Neural cell (in vitro differentiated cells): ENCODE data around the gene GZMA. TPM values are rescaled to one million over a fixed set of nuclear protein-coding genes. Genes with fewer than 3 reads are reported as not detected.

Source experiments
- H2AFZ ChIP-seq: fragments of 200-600, 300-800 bp; sonication (generic), shearing (Covaris generic); 2 replicates; pipeline ENCODE4 v1.6.0; 2014; ENCODE audit warnings: low read depth, mild to moderate bottlenecking, antibody characterized with exemption, low read length, moderate library complexity
- H3F3A ChIP-seq: fragments of 200-600 bp; shearing (Covaris generic); 2 replicates; pipeline ENCODE4 v1.6.1; 2016; ENCODE audit warnings: mild to moderate bottlenecking, moderate library complexity, mixed read lengths, antibody characterized with exemption, low read length; ENCODE audit not compliant: insufficient read depth, poor library complexity, severe bottlenecking
- H3K27ac ChIP-seq: fragments of 200-600, 300-800 bp; sonication (generic), shearing (Covaris generic); 2 replicates; pipeline ENCODE4 v1.5.1; 2014; ENCODE audit warnings: mild to moderate bottlenecking, low read length, moderate library complexity
- H3K27me3 ChIP-seq: fragments of 300-800, 200-600 bp; sonication (generic), shearing (Covaris generic); 2 replicates; pipeline ENCODE4 v1.6.0; 2014; ENCODE audit warnings: mild to moderate bottlenecking, low read depth, low read length, moderate library complexity; ENCODE audit not compliant: insufficient read depth
- H3K36me3 ChIP-seq: fragments of 300-800, 200-600 bp; sonication (generic), shearing (Covaris generic); 2 replicates; pipeline ENCODE4 v1.5.1; 2014; ENCODE audit warnings: mild to moderate bottlenecking, antibody characterized with exemption, low read length, moderate library complexity; ENCODE audit not compliant: insufficient read depth
- H3K4me2 ChIP-seq: fragments of 300-800, 200-600 bp; sonication (generic), shearing (Covaris generic); 2 replicates; pipeline ENCODE4 v1.6.0; 2014; ENCODE audit warnings: mild to moderate bottlenecking, low read length
- H3K4me3 ChIP-seq: fragments of 300-800, 200-600 bp; sonication (generic), shearing (Covaris generic); 2 replicates; pipeline ENCODE4 v1.5.1; 2014; ENCODE audit warnings: mild to moderate bottlenecking, low read length, moderate library complexity
- H3K79me2 ChIP-seq: fragments of 200-600 bp; shearing (Covaris generic); replicated peaks from 2 replicates; pipeline ENCODE4 v1.6.0; 2014; ENCODE audit warnings: mild to moderate bottlenecking, low read length, moderate library complexity; ENCODE audit not compliant: insufficient read depth
- H3K9ac ChIP-seq: fragments of 300-800, 200-600 bp; sonication (generic), shearing (Covaris generic); 2 replicates; pipeline ENCODE4 v1.6.1; 2016; ENCODE audit warnings: mild to moderate bottlenecking, low read length, mixed read lengths
- H3K9me2 ChIP-seq: fragments of 200-600 bp; shearing (Covaris generic); 2 replicates; pipeline ENCODE4 v1.6.1; 2016; ENCODE audit warnings: mild to moderate bottlenecking, low read length, mixed read lengths; ENCODE audit not compliant: insufficient read depth
- H3K9me3 ChIP-seq: fragments of 200-600, 300-800 bp; sonication (generic), shearing (Covaris generic); 2 replicates; pipeline ENCODE4 v1.6.1; 2016; ENCODE audit warnings: mild to moderate bottlenecking, mixed run types, low read length, moderate library complexity, mixed read lengths
- H4K20me1 ChIP-seq: fragments of 200-600 bp; shearing (Covaris generic); 2 replicates; pipeline ENCODE4 v1.6.1; 2016; ENCODE audit warnings: mild to moderate bottlenecking, mixed run types; ENCODE audit not compliant: insufficient read depth
- CTCF ChIP-seq: fragments of 450-650 bp; IDR thresholded peaks from 2 replicates; pipeline ENCODE4 v1.5.1; 2014; ENCODE audit warnings: antibody characterized with exemption, mild to moderate bottlenecking, moderate library complexity; ENCODE audit not compliant: poor library complexity, severe bottlenecking
- EP300 ChIP-seq: fragments of 450-650 bp; conservative IDR thresholded peaks from 2 replicates; pipeline ENCODE4 v1.6.1; 2014; ENCODE audit warnings: antibody characterized with exemption, mild to moderate bottlenecking, moderate library complexity; ENCODE audit not compliant: poor library complexity, severe bottlenecking
- EZH2 ChIP-seq: fragments of 200-600, 300-800 bp; shearing (Covaris generic), sonication (generic); IDR thresholded peaks from 2 replicates; pipeline ENCODE4 v1.6.1; 2014; ENCODE audit warnings: antibody characterized with exemption, low read length, borderline replicate concordance, mild to moderate bottlenecking; ENCODE audit not compliant: insufficient read depth, poor library complexity, severe bottlenecking
- MXI1 ChIP-seq: fragments of 450-650 bp; conservative IDR thresholded peaks from 2 replicates; pipeline ENCODE4 v1.6.1; 2014; ENCODE audit warnings: antibody characterized with exemption, mild to moderate bottlenecking; ENCODE audit not compliant: poor library complexity, severe bottlenecking
- POLR2AphosphoS5 ChIP-seq: IDR thresholded peaks from 2 replicates; pipeline ENCODE4 v1.6.1; 2012
- RAD21 ChIP-seq: fragments of 450-650 bp; conservative IDR thresholded peaks from 2 replicates; pipeline ENCODE4 v1.6.1; 2014; ENCODE audit warnings: antibody characterized with exemption, mild to moderate bottlenecking, moderate library complexity
- REST ChIP-seq: IDR thresholded peaks from 2 replicates; pipeline ENCODE4 v1.6.1; 2012; ENCODE audit warnings: borderline replicate concordance
- SMC3 ChIP-seq: fragments of 450-650 bp; conservative IDR thresholded peaks from 2 replicates; pipeline ENCODE4 v1.6.1; 2014; ENCODE audit warnings: antibody characterized with exemption, mild to moderate bottlenecking, moderate library complexity; ENCODE audit not compliant: poor library complexity
- TAF1 ChIP-seq: IDR thresholded peaks from 2 replicates; pipeline ENCODE4 v1.6.1; 2012; ENCODE audit warnings: low read depth
- polyA plus RNA-seq: library from polyadenylated mRNA; depleted of rRNA; stranded (reverse); fragments of >200 nt; gene quantifications from 2 replicates; pipeline ENCODE4 v1.2.3, GENCODE V29; 2014

Gene GZMA
- polyA plus RNA-seq, 1 donor from 2014 or later: not detected

- Histone ChIP-seq H3K27me3 (no peaks in the 10 kb centered on the region), H2AFZ (no peak overlapping the region), H4K20me1 (no peaks in the 10 kb centered on the region), H3K27ac (no peak overlapping the region), H3K9me3 (no peaks in the 10 kb centered on the region), H3K9ac (no peak overlapping the region), H3K36me3 (no peaks in the 10 kb centered on the region), H3K4me2 (no peak overlapping the region), H3F3A (no peaks in the 10 kb centered on the region), H3K4me3 (no peak overlapping the region), H3K9me2 (no peaks in the 10 kb centered on the region), H3K79me2 (no peaks in the 10 kb centered on the region)
- TF ChIP-seq EP300: no peak
- TF ChIP-seq TAF1: no peak
- TF ChIP-seq RAD21: no peak
- no peak for TF ChIP-seq REST
Measured at GRCh38 chr5:55134053-55134722, 31.7 kb downstream of the GZMA start.

GRCh38 chr5:55136521-55136920 lies 34.1 kb downstream of the GZMA start:
- no peak overlapping the region for H3K27ac ChIP-seq
- TF ChIP-seq EZH2 (no peak), REST (no peak), EP300 (no peak), CTCF (no peak), POLR2AphosphoS5 (no peak), MXI1 (no peak), SMC3 (no peak), RAD21 (no peak), TAF1 (no peak)
- H4K20me1 ChIP-seq: no peaks in the 10 kb centered on the region
- H3K36me3 ChIP-seq: no peaks in the 10 kb centered on the region
- no peaks in the 10 kb centered on the region for H3K9me2 ChIP-seq
- H3K9me3 ChIP-seq: no peaks in the 10 kb centered on the region
- H3F3A ChIP-seq: no peaks in the 10 kb centered on the region
- H3K79me2 ChIP-seq: no peaks in the 10 kb centered on the region
- H3K4me2 ChIP-seq: no peak overlapping the region
- H3K4me3 ChIP-seq: no peak overlapping the region
- H3K27me3 ChIP-seq: no peaks in the 10 kb centered on the region
- no peak overlapping the region for H3K9ac ChIP-seq
- H2AFZ ChIP-seq: no peak overlapping the region
